ENCODE measurements around the gene DDX10. TPM values are rescaled to one million over a fixed set of nuclear protein-coding genes. Genes with fewer than 3 reads are reported as not detected.

The DDX10 gene
- polyA plus RNA-seq, 1 experiment: 11.0 TPM

DNA sequence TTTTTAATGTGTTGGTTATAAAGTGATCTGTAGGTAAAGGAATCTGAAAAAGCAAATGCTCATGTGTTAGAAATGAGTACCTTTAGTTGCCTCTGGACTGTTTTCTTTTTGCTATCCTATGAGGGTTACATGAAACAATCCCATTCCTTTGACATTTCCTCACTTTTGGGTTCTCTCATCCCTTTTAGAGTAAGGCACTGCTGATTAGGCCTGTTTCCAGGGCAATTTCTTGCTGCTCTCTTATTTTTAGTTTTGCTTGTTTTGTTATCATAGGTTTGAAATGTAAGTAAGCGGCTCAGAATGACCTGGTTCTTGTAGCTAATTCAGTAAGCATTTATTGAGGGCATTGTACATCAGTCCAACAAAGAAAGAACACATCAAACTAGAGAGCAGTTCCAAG lies 138.9 kb downstream of the DDX10 start:
- ChIA-PET CTCF (interaction anchor here (1.4 kb wide), 1 partner anchor 15 kb away, joined by 4 read pairs; no protein-coding TSS in a partner anchor), POLR2A (no interaction called here)
- Histone ChIP-seq H3K4me3 (ENCODE audit: low read depth, low read length) (no peak overlapping the region), H3K36me3 (ENCODE audit: control insufficient read depth, insufficient read depth, low read length) (no peaks in the 10 kb centered on the region), H3K27me3 (ENCODE audit: control insufficient read depth, insufficient read depth, low read length) (no peaks in the 10 kb centered on the region)
- no peak for DNase-seq (ENCODE audit: low read depth)
- TF ChIP-seq, protein P1, sequence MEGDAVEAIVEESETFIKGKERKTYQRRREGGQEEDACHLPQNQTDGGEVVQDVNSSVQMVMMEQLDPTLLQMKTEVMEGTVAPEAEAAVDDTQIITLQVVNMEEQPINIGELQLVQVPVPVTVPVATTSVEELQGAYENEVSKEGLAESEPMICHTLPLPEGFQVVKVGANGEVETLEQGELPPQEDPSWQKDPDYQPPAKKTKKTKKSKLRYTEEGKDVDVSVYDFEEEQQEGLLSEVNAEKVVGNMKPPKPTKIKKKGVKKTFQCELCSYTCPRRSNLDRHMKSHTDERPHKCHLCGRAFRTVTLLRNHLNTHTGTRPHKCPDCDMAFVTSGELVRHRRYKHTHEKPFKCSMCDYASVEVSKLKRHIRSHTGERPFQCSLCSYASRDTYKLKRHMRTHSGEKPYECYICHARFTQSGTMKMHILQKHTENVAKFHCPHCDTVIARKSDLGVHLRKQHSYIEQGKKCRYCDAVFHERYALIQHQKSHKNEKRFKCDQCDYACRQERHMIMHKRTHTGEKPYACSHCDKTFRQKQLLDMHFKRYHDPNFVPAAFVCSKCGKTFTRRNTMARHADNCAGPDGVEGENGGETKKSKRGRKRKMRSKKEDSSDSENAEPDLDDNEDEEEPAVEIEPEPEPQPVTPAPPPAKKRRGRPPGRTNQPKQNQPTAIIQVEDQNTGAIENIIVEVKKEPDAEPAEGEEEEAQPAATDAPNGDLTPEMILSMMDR (IDR thresholded peaks at IDR 0.05; ENCODE audit: insufficient read depth, low read depth, low read length): no peak

DNA sequence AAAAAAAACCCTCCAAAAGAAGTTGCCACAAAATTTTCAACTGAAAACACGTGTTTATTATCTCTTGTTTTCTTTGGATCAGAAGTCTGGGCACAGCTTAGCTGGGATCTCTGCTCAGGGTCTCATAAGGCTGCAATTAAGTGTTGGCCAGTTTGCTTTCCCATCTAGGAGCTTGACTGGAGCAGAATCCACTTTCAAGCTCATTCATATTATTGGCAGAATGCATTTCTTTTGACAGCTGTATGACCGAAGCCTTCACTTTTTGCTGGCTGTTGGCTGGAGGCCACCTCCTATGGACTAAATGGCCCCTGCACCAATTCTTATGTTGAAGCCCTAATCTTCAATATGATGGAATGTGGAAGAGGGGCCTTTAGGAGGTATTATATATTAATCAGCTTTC lies 139.6 kb downstream of the DDX10 start:
- ChIA-PET CTCF (interaction anchor here (1.4 kb wide), 1 partner anchor 16 kb away, joined by 4 read pairs; no protein-coding TSS in a partner anchor), POLR2A (no interaction called here)
- TF ChIP-seq, protein P1 (IDR thresholded peaks at IDR 0.05; ENCODE audit: insufficient read depth, low read depth, low read length): no peak
- Histone ChIP-seq H3K4me3 (ENCODE audit: low read depth, low read length) (no peak overlapping the region), H3K27me3 (ENCODE audit: control insufficient read depth, insufficient read depth, low read length) (no peaks in the 10 kb centered on the region), H3K36me3 (ENCODE audit: control insufficient read depth, insufficient read depth, low read length) (no peaks in the 10 kb centered on the region)
- DNase-seq (ENCODE audit: low read depth): no peak

DNA sequence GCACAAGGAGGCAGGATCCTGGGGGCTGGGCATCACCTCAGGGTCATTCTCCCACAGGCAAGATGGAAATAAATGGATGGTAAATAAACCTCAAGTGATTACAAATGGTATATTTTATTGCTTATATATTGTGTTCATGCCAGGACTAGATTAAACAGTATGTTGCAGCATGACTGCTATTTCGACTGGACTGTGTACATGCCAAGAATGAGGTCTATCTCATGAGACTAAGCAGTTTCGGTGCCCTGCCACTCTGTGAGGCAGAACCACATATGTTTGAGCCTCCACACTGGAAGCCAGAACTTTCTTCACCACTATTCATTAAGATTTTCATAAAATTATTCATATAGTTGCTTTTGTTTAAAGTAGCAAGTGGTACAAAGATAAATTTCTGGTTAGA lies 140.2 kb downstream of the DDX10 start:
- ChIA-PET CTCF (interaction anchor here (1.4 kb wide), 1 partner anchor 17 kb away, joined by 4 read pairs; no protein-coding TSS in a partner anchor), POLR2A (no interaction called here)
- H3K4me3 ChIP-seq (ENCODE audit: low read depth, low read length): no peak overlapping the region
- DNase-seq (ENCODE audit: low read depth): no peak
- no peaks in the 10 kb centered on the region for H3K27me3 ChIP-seq (ENCODE audit: control insufficient read depth, insufficient read depth, low read length)
- H3K36me3 ChIP-seq (ENCODE audit: control insufficient read depth, insufficient read depth, low read length): no peaks in the 10 kb centered on the region
- TF ChIP-seq, protein P1 (IDR thresholded peaks at IDR 0.05; ENCODE audit: insufficient read depth, low read depth, low read length): no peak

DNA sequence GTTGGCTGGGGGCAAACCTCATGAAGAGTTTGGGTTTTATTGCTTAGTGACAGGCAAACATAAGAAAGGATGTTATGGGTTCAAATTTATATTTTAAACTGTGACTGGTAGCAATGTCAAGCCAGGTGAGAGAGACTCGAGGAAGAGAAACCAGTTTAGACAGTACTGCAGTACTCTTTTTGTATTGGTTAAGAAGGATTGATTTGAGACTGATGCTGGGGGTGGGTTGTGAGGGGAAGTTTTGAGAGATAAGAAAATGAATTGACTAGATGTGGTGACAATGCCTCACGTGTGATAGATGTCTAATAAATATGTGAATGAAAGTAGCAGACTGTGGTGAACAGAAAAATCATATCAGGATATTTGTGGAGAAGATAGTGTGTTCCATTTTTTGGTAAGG lies 142.4 kb downstream of the DDX10 start:
- no peak overlapping the region for H3K4me3 ChIP-seq (ENCODE audit: low read depth, low read length)
- POLR2A ChIA-PET: no interaction called here
- DNase-seq (ENCODE audit: low read depth): no peak
- no peaks in the 10 kb centered on the region for H3K27me3 ChIP-seq (ENCODE audit: control insufficient read depth, insufficient read depth, low read length)
- CTCF ChIA-PET: no interaction called here
- TF ChIP-seq, protein P1 (IDR thresholded peaks at IDR 0.05; ENCODE audit: insufficient read depth, low read depth, low read length): no peak
- no peaks in the 10 kb centered on the region for H3K36me3 ChIP-seq (ENCODE audit: control insufficient read depth, insufficient read depth, low read length)

DNA sequence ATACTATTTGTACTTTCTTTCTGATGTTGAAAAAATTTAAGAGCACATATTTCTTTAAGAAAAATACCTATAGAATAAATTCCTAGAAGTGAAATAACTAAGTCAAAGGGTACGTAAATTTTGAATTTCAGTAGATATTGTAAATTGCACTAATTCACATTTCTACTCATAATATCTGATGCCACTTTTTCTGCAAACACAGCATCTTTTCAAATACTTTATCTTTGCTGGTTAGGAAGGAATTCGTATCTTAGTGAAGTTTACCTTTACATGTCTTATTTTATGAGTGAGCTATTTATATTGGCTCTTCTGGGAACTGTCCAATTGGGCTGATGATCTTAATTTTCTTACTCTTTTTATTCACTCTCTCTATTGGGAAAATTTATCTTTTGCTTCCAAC lies 148.2 kb downstream of the DDX10 start:
- ChIA-PET CTCF (no interaction called here), POLR2A (no interaction called here)
- Histone ChIP-seq H3K4me3 (ENCODE audit: low read depth, low read length) (no peak overlapping the region), H3K36me3 (ENCODE audit: control insufficient read depth, insufficient read depth, low read length) (no peaks in the 10 kb centered on the region), H3K27me3 (ENCODE audit: control insufficient read depth, insufficient read depth, low read length) (no peaks in the 10 kb centered on the region)
- TF ChIP-seq, protein P1 (IDR thresholded peaks at IDR 0.05; ENCODE audit: insufficient read depth, low read depth, low read length): no peak
- no peak for DNase-seq (ENCODE audit: low read depth)
